PC-9 (cell line): ENCODE data around the gene NUP107. TPM values are rescaled to one million over a fixed set of nuclear protein-coding genes. Genes with fewer than 3 reads are reported as not detected.

Experiments
- BruUV-seq: library from RNA; stranded (reverse); fragments of 400-500 nt; replicated peaks from 2 replicates; lab custom pipeline; 2021; lab: Mats Ljungman, UMichigan
- CTCF ChIA-PET: fragments of 300-600 bp; sonication (Branson Sonifier 250); formaldehyde crosslinking; loops from one replicate; lab custom pipeline; 2022; ENCODE audit warnings: antibody characterized with exemption; lab: Charles Lee
- POLR2A ChIA-PET: fragments of 300-600 bp; sonication (Branson Sonifier 250); formaldehyde crosslinking; loops from one replicate; lab custom pipeline; 2022; ENCODE audit warnings: antibody characterized with exemption; ENCODE audit not compliant: unreplicated experiment; lab: Charles Lee
- DNase-seq, 2 experiments: peaks; one replicate each; pipeline versions ENCODE4 v3.0.0 to v3.0.0-alpha.2; 2015 to 2022; ENCODE audit warnings: mixed read lengths in 1 of 2
- H2AFZ ChIP-seq: fragments of 200-600 bp; sonication (generic); 2 replicates; pipeline ENCODE4 v1.8.1; 2017; ENCODE audit warnings: antibody characterized with exemption
- H3F3A ChIP-seq: fragments of 200-600 bp; sonication (generic); 2 replicates; pipeline ENCODE4 v1.8.1; 2017; ENCODE audit warnings: antibody characterized with exemption, mild to moderate bottlenecking, low read depth; ENCODE audit not compliant: insufficient read depth
- H3K27ac ChIP-seq: fragments of 200-600 bp; sonication (generic); 2 replicates; pipeline ENCODE4 v1.6.1; 2016; ENCODE audit warnings: mixed run types
- H3K27me3 ChIP-seq: fragments of 200-600 bp; sonication (generic); 2 replicates; pipeline ENCODE4 v1.6.1; 2016; ENCODE audit warnings: low read depth, mixed run types; ENCODE audit not compliant: insufficient read depth
- H3K36me3 ChIP-seq: fragments of 200-600 bp; sonication (generic); 2 replicates; pipeline ENCODE4 v1.6.1; 2016; ENCODE audit warnings: low read depth, mixed run types
- H3K4me1 ChIP-seq: fragments of 200-600 bp; sonication (generic); replicated peaks from 2 replicates; pipeline ENCODE4 v1.6.1; 2016; ENCODE audit warnings: mixed run types; ENCODE audit not compliant: insufficient read depth
- H3K4me2 ChIP-seq: fragments of 200-600 bp; sonication (generic); 2 replicates; pipeline ENCODE4 v1.6.1; 2017; ENCODE audit warnings: mixed run types
- H3K4me3 ChIP-seq: fragments of 200-600 bp; sonication (generic); 2 replicates; pipeline ENCODE4 v1.6.1; 2016; ENCODE audit warnings: mixed run types
- H3K79me2 ChIP-seq: fragments of 200-600 bp; sonication (generic); 2 replicates; pipeline ENCODE4 v1.6.1; 2017; ENCODE audit warnings: low read depth, mixed run types
- H3K9me2 ChIP-seq: fragments of 200-600 bp; sonication (generic); 2 replicates; pipeline ENCODE4 v1.8.1; 2017; ENCODE audit warnings: mild to moderate bottlenecking; ENCODE audit not compliant: insufficient read depth
- H3K9me3 ChIP-seq: fragments of 200-600 bp; sonication (generic); 2 replicates; pipeline ENCODE4 v1.8.1; 2016; ENCODE audit warnings: low read depth; ENCODE audit not compliant: insufficient read depth
- H4K20me1 ChIP-seq: fragments of 200-600 bp; sonication (generic); 2 replicates; pipeline ENCODE4 v1.8.1; 2017; ENCODE audit not compliant: insufficient read depth
- EZH2 ChIP-seq: fragments of 200-600 bp; sonication (generic); IDR thresholded peaks from 2 replicates; pipeline ENCODE4 v1.8.0; 2017; ENCODE audit warnings: antibody characterized with exemption, low read depth
- intact Hi-C: fragments of 100-400 bp; cut with micrococcal nuclease; formaldehyde crosslinking; loops from one replicate; pipeline ENCODE4 v1.10.0; 2022; ENCODE audit not compliant: unreplicated experiment
- total RNA-seq: library from RNA; stranded (reverse); gene quantifications from 2 replicates; pipeline ENCODE4 v1.2.3, GENCODE V29; 2021
- TF ChIP-seq, protein P1 (sequence below): fragments of 200-600 bp; sonication (generic); conservative IDR thresholded peaks from 2 replicates; pipeline ENCODE4 v1.6.1; 2017; ENCODE audit warnings: mixed run types, antibody characterized with exemption, mild to moderate bottlenecking, moderate library complexity

NUP107 gene
- total RNA-seq, 1 experiment from 2014 or later: 84.9 TPM

DNA sequence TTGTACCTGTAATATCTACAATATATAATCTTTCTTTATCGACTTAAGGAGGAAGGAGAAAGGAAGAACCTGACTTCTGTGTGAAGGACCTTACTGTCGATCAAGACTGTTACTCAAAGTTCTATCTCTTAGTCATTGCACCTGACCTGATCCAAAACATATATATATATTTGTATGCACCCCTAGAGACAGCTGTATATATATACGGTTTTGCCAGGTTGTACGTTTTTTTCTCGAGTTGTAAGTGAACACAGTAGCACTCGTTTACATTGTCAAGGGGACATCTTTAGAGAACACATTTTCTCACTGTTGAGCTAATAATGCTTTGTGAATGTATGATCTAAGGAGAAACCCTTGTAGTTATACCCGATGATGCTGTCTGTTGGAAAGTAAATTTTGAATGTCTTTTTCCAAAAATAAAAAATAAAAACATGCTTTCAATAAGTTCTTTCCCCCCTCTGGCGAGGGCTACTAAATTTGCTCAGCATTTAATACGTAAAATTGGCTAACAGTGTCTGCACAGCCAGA, 58.7 kb downstream of the NUP107 start:
- Histone ChIP-seq H3K27ac (0 out of 2 replicates have a peak overlapping the region, but pooled peaks have one; percentile 23), H3K79me2 (peaks cover 14% of the 10 kb centered on the region; the same call in 1 of the 2 replicates), H3K9me3 (no peaks in the 10 kb centered on the region; the same call in 1 of the 2 replicates), H2AFZ (peak overlapping the region; percentile 90), H3K4me2 (peak overlapping the region; percentile 96), H3K4me3 (peak overlapping the region; percentile 77), H3K27me3 (no peaks in the 10 kb centered on the region), H3F3A (peaks cover 20% of the 10 kb centered on the region; the same call in 1 of the 2 replicates), H3K9me2 (no peaks in the 10 kb centered on the region), H4K20me1 (no peaks in the 10 kb centered on the region), H3K36me3 (peaks cover 10% of the 10 kb centered on the region), H3K4me1 (peaks cover 17% of the 10 kb centered on the region)
- intact Hi-C loops: no loop called here
- ChIA-PET POLR2A (interaction anchor here (0.8 kb wide), 1 partner anchor 10 kb away, joined by 6 read pairs; no protein-coding TSS in a partner anchor), CTCF (no interaction called here)
- BruUV-seq: no TSS peak
- TF ChIP-seq, protein P1, sequence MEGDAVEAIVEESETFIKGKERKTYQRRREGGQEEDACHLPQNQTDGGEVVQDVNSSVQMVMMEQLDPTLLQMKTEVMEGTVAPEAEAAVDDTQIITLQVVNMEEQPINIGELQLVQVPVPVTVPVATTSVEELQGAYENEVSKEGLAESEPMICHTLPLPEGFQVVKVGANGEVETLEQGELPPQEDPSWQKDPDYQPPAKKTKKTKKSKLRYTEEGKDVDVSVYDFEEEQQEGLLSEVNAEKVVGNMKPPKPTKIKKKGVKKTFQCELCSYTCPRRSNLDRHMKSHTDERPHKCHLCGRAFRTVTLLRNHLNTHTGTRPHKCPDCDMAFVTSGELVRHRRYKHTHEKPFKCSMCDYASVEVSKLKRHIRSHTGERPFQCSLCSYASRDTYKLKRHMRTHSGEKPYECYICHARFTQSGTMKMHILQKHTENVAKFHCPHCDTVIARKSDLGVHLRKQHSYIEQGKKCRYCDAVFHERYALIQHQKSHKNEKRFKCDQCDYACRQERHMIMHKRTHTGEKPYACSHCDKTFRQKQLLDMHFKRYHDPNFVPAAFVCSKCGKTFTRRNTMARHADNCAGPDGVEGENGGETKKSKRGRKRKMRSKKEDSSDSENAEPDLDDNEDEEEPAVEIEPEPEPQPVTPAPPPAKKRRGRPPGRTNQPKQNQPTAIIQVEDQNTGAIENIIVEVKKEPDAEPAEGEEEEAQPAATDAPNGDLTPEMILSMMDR: no peak
- TF ChIP-seq EZH2: no peak
- no peak for DNase-seq

DNA sequence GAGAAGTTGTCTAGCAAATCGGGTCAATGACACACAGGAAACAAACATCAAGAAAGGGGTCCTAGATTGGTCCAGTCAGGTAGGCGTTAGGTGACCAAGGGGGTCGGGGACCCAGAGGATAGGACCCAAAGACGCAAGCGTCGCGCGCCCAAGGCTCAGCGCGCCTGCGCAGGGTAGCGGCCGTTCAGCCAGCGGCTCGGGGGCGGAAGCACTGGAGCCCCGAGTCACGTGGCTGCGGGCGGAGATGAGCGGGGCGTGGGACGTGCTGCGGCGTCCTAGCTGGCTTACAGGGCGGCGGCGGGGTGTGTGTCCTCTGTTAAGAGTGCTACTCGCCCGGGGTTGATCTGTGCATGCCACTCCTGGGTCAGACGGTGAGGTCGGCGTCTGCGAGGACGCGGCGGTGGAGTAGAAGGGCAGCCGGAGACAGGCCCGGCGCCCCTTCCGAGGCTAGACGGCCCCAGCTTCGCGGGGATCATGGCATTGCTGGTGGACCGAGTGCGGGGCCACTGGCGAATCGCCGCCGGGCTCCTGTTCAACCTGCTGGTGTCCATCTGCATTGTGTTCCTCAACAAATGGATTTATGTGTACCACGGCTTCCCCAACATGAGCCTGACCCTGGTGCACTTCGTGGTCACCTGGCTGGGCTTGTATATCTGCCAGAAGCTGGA, 59.3 kb downstream of the NUP107 start, which contains the start of gene SLC35E3:
Gene SLC35E3, plus strand, starts transcription at position 273 of the 668 bp plus-strand sequence. Its CDS starts 202 bp downstream, at position 475.
- H3K9me2 ChIP-seq: no peaks in the 10 kb centered on the region
- POLR2A ChIA-PET: interaction anchor here (0.5 to 0.8 kb wide), 3 partner anchors 11 to 1077 kb away, joined by 4 to 7 read pairs (median 6); no protein-coding TSS in a partner anchor
- peaks cover 14% of the 10 kb centered on the region; the same call in 1 of the 2 replicates for H3K79me2 ChIP-seq
- BruUV-seq: no TSS peak
- H3K4me2 ChIP-seq: peak within 1 kb of the TSS; percentile 96
- H3K4me1 ChIP-seq: peaks cover 17% of the 10 kb centered on the region
- H2AFZ ChIP-seq: peak within 1 kb of the TSS; percentile 90
- peaks cover 6% of the 10 kb centered on the region; the same call in 1 of the 2 replicates for H3K36me3 ChIP-seq
- H3K9me3 ChIP-seq: no peaks in the 10 kb centered on the region
- peaks cover 20% of the 10 kb centered on the region; the same call in 1 of the 2 replicates for H3F3A ChIP-seq
- H3K27me3 ChIP-seq: no peaks in the 10 kb centered on the region
- CTCF ChIA-PET: no interaction called here
- no peaks in the 10 kb centered on the region for H4K20me1 ChIP-seq
- H3K27ac ChIP-seq: peak within 1 kb of the TSS; percentile 23; the same call in 1 of the 2 replicates
- DNase-seq: peak; percentile 80 to 90
- TF ChIP-seq EZH2: no peak
- TF ChIP-seq, protein P1: no peak
- H3K4me3 ChIP-seq: peak within 1 kb of the TSS; percentile 77
- intact Hi-C loops: loop anchor here (1.0 kb wide), 1 partner anchor 61 kb away; no protein-coding TSS in a partner anchor

DNA sequence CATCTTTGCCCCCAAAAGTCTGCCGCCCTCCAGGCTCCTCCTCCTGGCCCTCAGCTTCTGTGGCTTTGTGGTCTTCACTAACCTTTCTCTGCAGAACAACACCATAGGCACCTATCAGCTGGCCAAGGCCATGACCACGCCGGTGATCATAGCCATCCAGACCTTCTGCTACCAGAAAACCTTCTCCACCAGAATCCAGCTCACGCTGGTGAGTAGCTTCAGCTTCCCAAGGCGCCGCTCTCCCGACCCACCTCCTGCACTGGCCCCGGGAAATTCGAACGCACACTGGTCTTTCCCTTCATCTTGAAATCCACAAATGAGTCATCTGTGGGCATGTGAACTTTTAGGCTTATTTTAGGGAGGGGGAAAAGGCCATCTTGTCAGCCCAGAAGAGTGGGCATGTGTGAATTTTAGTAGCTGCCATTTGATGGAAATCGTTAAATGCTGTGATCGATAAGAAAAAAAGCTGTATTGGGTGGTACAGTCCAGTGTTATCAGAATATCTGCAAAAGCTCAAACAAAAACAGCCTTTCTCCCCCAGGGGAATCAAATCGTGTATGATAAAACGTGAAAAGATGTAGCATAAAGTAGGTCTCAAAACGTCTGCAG, 59.9 kb downstream of the NUP107 start:
- Histone ChIP-seq H3K4me1 (peaks cover 17% of the 10 kb centered on the region), H3K4me2 (peak overlapping the region; percentile 96), H3K9me2 (no peaks in the 10 kb centered on the region), H2AFZ (peak overlapping the region; percentile 90), H3K9me3 (no peaks in the 10 kb centered on the region), H3K79me2 (peaks cover 14% of the 10 kb centered on the region; the same call in 1 of the 2 replicates), H3K4me3 (peak overlapping the region; percentile 77), H3K36me3 (peaks cover 6% of the 10 kb centered on the region; the same call in 1 of the 2 replicates), H4K20me1 (no peaks in the 10 kb centered on the region), H3F3A (peaks cover 20% of the 10 kb centered on the region; the same call in 1 of the 2 replicates), H3K27ac (peak overlapping the region; percentile 16; the same call in 1 of the 2 replicates), H3K27me3 (no peaks in the 10 kb centered on the region)
- peak; percentile 45 to 47 for DNase-seq
- ChIA-PET CTCF (no interaction called here), POLR2A (interaction anchor here (0.5 to 0.7 kb wide), 5 partner anchors 41 to 1077 kb away, joined by 3 to 7 read pairs (median 4); no protein-coding TSS in a partner anchor)
- intact Hi-C loops: loop anchor here (1.0 kb wide), 1 partner anchor 61 kb away; no protein-coding TSS in a partner anchor
- TF ChIP-seq, protein P1: no peak
- no peak for TF ChIP-seq EZH2
- TSS peak; percentile 72 for BruUV-seq
